NCI-H2227 (cell line): ENCODE measurements around the gene MAP4K3.
"Not testable (repeated sequence)": the region's sequence is repeated elsewhere in the genome, so short reads cannot be mapped to it uniquely, and the experiment has no call there.

ENCODE experiments used
- DNase-seq: peaks from one replicate; lab custom pipeline; 2025; ENCODE audit not compliant: unreplicated experiment; lab: John Stamatoyannopoulos, UW

MAP4K3 gene

GRCh38 chr2:39375917-39376316 lies 61.2 kb downstream of the MAP4K3 start:
- DNase-seq, result no peak

- no peak for DNase-seq
These were observed 63.8 kb downstream of the MAP4K3 start for GRCh38 chr2:39373181-39373802.

- DNase-seq, result no peak
These were observed 67.0 kb downstream of the MAP4K3 start for GRCh38 chr2:39370101-39370500.

- DNase-seq, result no peak
These were observed 68.2 kb downstream of the MAP4K3 start for GRCh38 chr2:39368846-39369245.

GRCh38 chr2:39368376-39368775 lies 68.7 kb downstream of the MAP4K3 start:
- no peak for DNase-seq

GRCh38 chr2:39362595-39362994 lies 74.5 kb downstream of the MAP4K3 start:
- no peak for DNase-seq

- DNase-seq, result no peak
These were observed 75.6 kb downstream of the MAP4K3 start for GRCh38 chr2:39361511-39361910.

- DNase-seq, result not testable (repeated sequence)
These were observed 76.7 kb downstream of the MAP4K3 start for GRCh38 chr2:39360342-39360741.

- no peak for DNase-seq
These were observed 77.5 kb downstream of the MAP4K3 start for GRCh38 chr2:39359453-39360038.

GRCh38 chr2:39356922-39357639 lies 80.0 kb downstream of the MAP4K3 start:
- DNase-seq, result no peak

- DNase-seq, result no peak
These were observed 86.4 kb downstream of the MAP4K3 start for GRCh38 chr2:39350658-39351057.

GRCh38 chr2:39338502-39338901 lies 98.6 kb downstream of the MAP4K3 start:
- no peak for DNase-seq

- no peak for DNase-seq
These were observed 101.2 kb downstream of the MAP4K3 start for GRCh38 chr2:39335930-39336329.

- no peak for DNase-seq
These were observed 102.1 kb downstream of the MAP4K3 start for GRCh38 chr2:39334978-39335377.

- no peak for DNase-seq
These were observed 102.6 kb downstream of the MAP4K3 start for GRCh38 chr2:39334529-39334928.

- DNase-seq, result no peak
These were observed 110.4 kb downstream of the MAP4K3 start for GRCh38 chr2:39326644-39327043.

GRCh38 chr2:39325966-39326365 lies 111.1 kb downstream of the MAP4K3 start:
- DNase-seq, result no peak

GRCh38 chr2:39321056-39322035 lies 115.7 kb downstream of the MAP4K3 start:
- DNase-seq, result not testable (repeated sequence)

- DNase-seq, result no peak
These were observed 116.9 kb downstream of the MAP4K3 start for GRCh38 chr2:39320162-39320561.

GRCh38 chr2:39313575-39313974 lies 123.5 kb downstream of the MAP4K3 start:
- no peak for DNase-seq

GRCh38 chr2:39311469-39311868 lies 125.6 kb downstream of the MAP4K3 start:
- no peak for DNase-seq
